Lower leg skin (tissue), 4 donors: Measurements from ENCODE around the gene TMPRSS9. TPM values are rescaled to one million over a fixed set of nuclear protein-coding genes. Genes with fewer than 3 reads are reported as not detected.
"Not testable (repeated sequence)": the region's sequence is repeated elsewhere in the genome, so short reads cannot be mapped to it uniquely, and the experiment has no call there.

Experiments
- DNase-seq, 2 donors: peaks; one replicate each; pipeline ENCODE4 v3.0.0-alpha.2; 2019; ENCODE audit warnings: low spot score in 2 of 2
- H3K4me3 ChIP-seq: fragments of 200-600 bp; sonication (generic); 2 replicates; pipeline ENCODE4 v1.5.1; 2017; ENCODE audit warnings: mild to moderate bottlenecking, low read depth; ENCODE audit not compliant: poor library complexity, severe bottlenecking
- CTCF ChIP-seq, 3 donors: fragments of 450-650 bp; IDR thresholded peaks; one replicate each; pipeline ENCODE4 v1.5.1; 2016; ENCODE audit warnings: antibody characterized with exemption in 3 of 3, mild to moderate bottlenecking in 3 of 3, moderate library complexity in 2 of 3
- POLR2A ChIP-seq, 2 donors: fragments of 450-650 bp; IDR thresholded peaks; one replicate each; pipeline ENCODE4 v1.6.1; 2016 to 2017; ENCODE audit warnings: antibody characterized with exemption in 2 of 2, mild to moderate bottlenecking in 1 of 2, moderate library complexity in 1 of 2
- WGBS, 2 donors: methylation state at CpG; one replicate each; pipeline ENCODE4 v1.1.5; 2018; 5-methylcytosine and 5-hydroxymethylcytosine counted together
- intact Hi-C: fragments of 100-400 bp; cut with DNase I; formaldehyde crosslinking; loops from one replicate; pipeline ENCODE4 v1.15.0; 2023; ENCODE audit warnings: low total_unique reads
- total RNA-seq, 4 donors: library from RNA; depleted of rRNA; stranded (reverse); fragments of >200 nt; gene quantifications; one replicate each; pipeline ENCODE4 v1.1.0, GENCODE V29; 2016

The TMPRSS9 gene
- total RNA-seq, 4 donors from 2014 or later, result not detected

GRCh38 chr19:2385053-2385721, 25.1 kb downstream of the TMPRSS9 start:
- H3K4me3 ChIP-seq, result no peak overlapping the region
- DNase-seq, result no peak
- 17 to 18% methylated on average over 23 to 31 of the region's 37 CpGs for WGBS, 2 donors
- TF ChIP-seq CTCF (IDR thresholded peaks at IDR 0.05) (no peak), POLR2A (IDR thresholded peaks at IDR 0.05) (no peak)
- intact Hi-C loops, result no loop called here

GRCh38 chr19:2387367-2388288, 27.6 kb downstream of the TMPRSS9 start:
- H3K4me3 ChIP-seq, result no peak overlapping the region
- no peak for DNase-seq
- WGBS, 2 donors, result 78 to 79% methylated on average over 20 of the region's 20 CpGs
- TF ChIP-seq POLR2A (IDR thresholded peaks at IDR 0.05) (no peak), CTCF (IDR thresholded peaks at IDR 0.05) (no peak)
- intact Hi-C loops, result no loop called here

- 81 to 82% methylated on average over 21 of the region's 21 CpGs for WGBS, 2 donors
- intact Hi-C loops, result no loop called here
- no peak for DNase-seq
- H3K4me3 ChIP-seq, result no peak overlapping the region
- TF ChIP-seq CTCF (IDR thresholded peaks at IDR 0.05) (no peak), POLR2A (IDR thresholded peaks at IDR 0.05) (no peak)
Measured at GRCh38 chr19:2389594-2389993, 29.5 kb downstream of the TMPRSS9 start.

- no peak overlapping the region for H3K4me3 ChIP-seq
- TF ChIP-seq POLR2A (IDR thresholded peaks at IDR 0.05) (no peak), CTCF (IDR thresholded peaks at IDR 0.05) (peak in 1 of 3 donors; percentile 70)
- peak in 1 of 2 donors; percentile 25 for DNase-seq
- 6 to 7% methylated on average over 10 of the region's 10 CpGs for WGBS, 2 donors
- intact Hi-C loops, result loop anchor here (10.0 kb wide), 1 partner anchor 116 kb away; no protein-coding TSS in a partner anchor
Measured at GRCh38 chr19:2391118-2391725, 31.2 kb downstream of the TMPRSS9 start.

GRCh38 chr19:2392366-2392765, 32.3 kb downstream of the TMPRSS9 start:
- no peak for TF ChIP-seq POLR2A (IDR thresholded peaks at IDR 0.05)
- no peak for TF ChIP-seq CTCF (IDR thresholded peaks at IDR 0.05)
- intact Hi-C loops, result loop anchor here (10.0 kb wide), 1 partner anchor 118 kb away; no protein-coding TSS in a partner anchor
- WGBS, 2 donors, result 58 to 60% methylated on average over 7 of the region's 7 CpGs
- no peak for DNase-seq
- H3K4me3 ChIP-seq, result no peak overlapping the region

- intact Hi-C loops, result loop anchor here (10.0 kb wide), 1 partner anchor 118 kb away; no protein-coding TSS in a partner anchor
- DNase-seq, H3K4me3 ChIP-seq: not testable (repeated sequence)
- 75% methylated on average over 8 of the region's 8 CpGs for WGBS, 2 donors
Measured at GRCh38 chr19:2392899-2393298, 32.8 kb downstream of the TMPRSS9 start.
